Measurements from ENCODE around the gene NFIC.
"Not testable (repeated sequence)": the region's sequence is repeated elsewhere in the genome, so short reads cannot be mapped to it uniquely, and the experiment has no call there.

Gene NFIC

DNA sequence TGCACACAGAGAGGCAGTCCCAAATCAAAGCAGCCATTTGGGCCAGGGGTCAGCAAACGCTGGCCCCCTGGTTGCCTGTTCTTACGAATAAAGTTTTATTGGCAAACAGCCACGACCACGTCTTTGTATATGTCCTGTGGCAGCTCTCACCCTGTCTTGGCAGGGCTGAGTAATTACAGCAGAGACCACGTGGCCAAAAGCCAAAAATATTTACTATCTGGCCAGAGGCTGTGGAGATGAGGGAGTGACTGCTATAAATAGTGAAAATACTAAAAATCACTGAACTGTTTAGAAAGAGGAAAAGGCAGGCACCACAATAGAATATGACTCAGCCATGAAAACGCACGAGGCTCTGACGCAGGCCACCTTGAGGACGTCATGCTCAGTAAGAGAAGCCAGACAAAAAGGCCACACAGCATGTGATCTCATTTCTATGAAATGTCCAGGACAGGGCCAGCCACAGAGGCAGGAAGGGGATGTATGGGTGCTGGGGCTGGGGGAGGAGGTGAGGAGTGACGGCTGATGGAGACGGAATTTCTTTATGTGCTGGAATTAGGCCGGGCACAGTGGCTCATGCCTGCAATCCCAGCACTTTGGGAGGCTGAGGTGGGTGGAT is 84.5 kb downstream of the NFIC start:
- Histone ChIP-seq H3K36me3 (ENCODE audit: insufficient read depth, low read length) (peaks cover 61% of the 10 kb centered on the region; the same call in 1 of the 2 replicates), H2AFZ (ENCODE audit: low read length) (no peak overlapping the region), H3K4me3 (ENCODE audit: low read length, poor library complexity, severe bottlenecking) (no peak overlapping the region), H3K79me2 (ENCODE audit: insufficient read depth, low read length) (no peaks in the 10 kb centered on the region), H4K20me1 (ENCODE audit: insufficient read depth, low read length, poor library complexity, severe bottlenecking) (no peaks in the 10 kb centered on the region), H3K9ac (ENCODE audit: low read depth, low read length, poor library complexity, severe bottlenecking) (no peak overlapping the region), H3K4me1 (ENCODE audit: insufficient read depth, low read length, poor library complexity, severe bottlenecking) (no peaks in the 10 kb centered on the region), H3F3A (ENCODE audit: low read depth) (no peaks in the 10 kb centered on the region), H3K27me3 (ENCODE audit: insufficient read depth, low read length, poor library complexity, severe bottlenecking) (no peaks in the 10 kb centered on the region), H3K9me2 (replicated peaks; ENCODE audit: low read depth, low read length) (no peaks in the 10 kb centered on the region), H3K9me3 (ENCODE audit: insufficient read depth, low read depth, low read length) (no peaks in the 10 kb centered on the region), H3K4me2 (ENCODE audit: low read depth, low read length, poor library complexity, severe bottlenecking) (no peak overlapping the region)
- no peak for TF ChIP-seq EZH2phosphoT487 (IDR thresholded peaks at IDR 0.05; ENCODE audit: borderline replicate concordance)
- TF ChIP-seq, protein P1, sequence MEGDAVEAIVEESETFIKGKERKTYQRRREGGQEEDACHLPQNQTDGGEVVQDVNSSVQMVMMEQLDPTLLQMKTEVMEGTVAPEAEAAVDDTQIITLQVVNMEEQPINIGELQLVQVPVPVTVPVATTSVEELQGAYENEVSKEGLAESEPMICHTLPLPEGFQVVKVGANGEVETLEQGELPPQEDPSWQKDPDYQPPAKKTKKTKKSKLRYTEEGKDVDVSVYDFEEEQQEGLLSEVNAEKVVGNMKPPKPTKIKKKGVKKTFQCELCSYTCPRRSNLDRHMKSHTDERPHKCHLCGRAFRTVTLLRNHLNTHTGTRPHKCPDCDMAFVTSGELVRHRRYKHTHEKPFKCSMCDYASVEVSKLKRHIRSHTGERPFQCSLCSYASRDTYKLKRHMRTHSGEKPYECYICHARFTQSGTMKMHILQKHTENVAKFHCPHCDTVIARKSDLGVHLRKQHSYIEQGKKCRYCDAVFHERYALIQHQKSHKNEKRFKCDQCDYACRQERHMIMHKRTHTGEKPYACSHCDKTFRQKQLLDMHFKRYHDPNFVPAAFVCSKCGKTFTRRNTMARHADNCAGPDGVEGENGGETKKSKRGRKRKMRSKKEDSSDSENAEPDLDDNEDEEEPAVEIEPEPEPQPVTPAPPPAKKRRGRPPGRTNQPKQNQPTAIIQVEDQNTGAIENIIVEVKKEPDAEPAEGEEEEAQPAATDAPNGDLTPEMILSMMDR (conservative IDR thresholded peaks at IDR 0.05; ENCODE audit: low read length): no peak

DNA sequence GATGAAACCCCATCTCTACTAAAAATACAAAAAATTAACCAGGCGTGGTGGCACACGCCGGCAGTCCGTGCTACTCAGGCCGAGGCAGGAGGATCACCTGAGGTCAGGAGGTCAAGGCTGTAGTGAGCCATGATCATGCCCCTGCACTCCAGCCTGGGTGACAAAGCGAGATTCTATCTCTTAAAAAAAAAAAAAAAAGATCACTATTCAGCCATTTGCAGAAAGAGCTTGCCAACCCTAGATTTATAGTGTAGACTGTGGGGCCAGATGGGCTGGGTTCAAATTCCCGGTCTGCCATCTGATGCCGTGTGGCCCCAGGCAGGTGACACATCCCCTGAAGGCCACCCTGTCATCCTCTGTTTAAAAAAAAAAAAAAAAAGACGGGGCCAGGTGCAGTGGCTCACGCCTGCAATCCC is 85.1 kb downstream of the NFIC start:
- Histone ChIP-seq H2AFZ (ENCODE audit: low read length) (no peak overlapping the region), H3K79me2 (ENCODE audit: insufficient read depth, low read length) (no peaks in the 10 kb centered on the region), H3K9ac (ENCODE audit: low read depth, low read length, poor library complexity, severe bottlenecking) (no peak overlapping the region), H3K9me2 (replicated peaks; ENCODE audit: low read depth, low read length) (no peaks in the 10 kb centered on the region), H3F3A (ENCODE audit: low read depth) (no peaks in the 10 kb centered on the region), H3K27me3 (ENCODE audit: insufficient read depth, low read length, poor library complexity, severe bottlenecking) (no peaks in the 10 kb centered on the region), H3K4me3 (ENCODE audit: low read length, poor library complexity, severe bottlenecking) (no peak overlapping the region), H3K4me1 (ENCODE audit: insufficient read depth, low read length, poor library complexity, severe bottlenecking) (no peaks in the 10 kb centered on the region), H4K20me1 (ENCODE audit: insufficient read depth, low read length, poor library complexity, severe bottlenecking) (no peaks in the 10 kb centered on the region), H3K9me3 (ENCODE audit: insufficient read depth, low read depth, low read length) (no peaks in the 10 kb centered on the region), H3K4me2 (ENCODE audit: low read depth, low read length, poor library complexity, severe bottlenecking) (no peak overlapping the region), H3K36me3 (ENCODE audit: insufficient read depth, low read length) (peaks cover 55% of the 10 kb centered on the region; the same call in 1 of the 2 replicates)
- TF ChIP-seq, protein P1 (conservative IDR thresholded peaks at IDR 0.05; ENCODE audit: low read length): no peak
- TF ChIP-seq EZH2phosphoT487 (IDR thresholded peaks at IDR 0.05; ENCODE audit: borderline replicate concordance): no peak

DNA sequence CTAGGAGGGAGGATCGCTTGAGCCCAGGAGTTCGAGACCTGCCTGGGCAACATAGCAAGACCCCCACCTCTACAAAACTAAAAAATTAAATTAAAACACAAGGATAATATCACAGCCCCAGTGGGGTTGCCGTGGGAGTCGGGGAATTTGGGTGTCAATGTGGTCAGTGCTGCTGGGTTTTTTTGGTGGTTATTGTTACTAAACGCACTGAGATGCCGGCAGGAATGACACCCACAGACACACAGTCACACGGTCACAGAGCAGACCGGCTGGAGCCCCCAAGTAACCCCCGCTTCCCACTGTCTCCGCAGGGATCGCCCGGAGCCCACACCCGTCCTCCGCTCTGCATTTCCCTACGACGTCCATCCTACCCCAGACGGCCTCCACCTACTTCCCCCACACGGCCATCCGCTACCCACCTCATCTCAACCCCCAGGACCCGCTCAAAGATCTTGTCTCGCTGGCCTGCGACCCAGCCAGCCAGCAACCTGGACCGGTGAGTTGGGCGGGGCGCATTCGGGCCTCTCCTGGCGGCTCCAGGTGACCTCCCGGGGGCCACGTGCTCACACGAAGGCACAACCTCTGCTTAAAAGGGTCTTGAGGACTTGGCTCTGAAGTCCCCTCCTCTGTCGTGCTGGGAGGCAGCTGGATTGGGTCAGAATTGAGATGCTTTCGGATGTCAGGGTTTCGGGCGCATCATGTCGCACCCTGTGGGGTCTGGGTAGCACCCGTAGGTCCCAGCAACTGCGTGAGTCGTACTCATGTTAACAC is 86.0 kb downstream of the NFIC start:
- H3K27me3 ChIP-seq (ENCODE audit: insufficient read depth, low read length, poor library complexity, severe bottlenecking): no peaks in the 10 kb centered on the region
- no peaks in the 10 kb centered on the region for H3K4me1 ChIP-seq (ENCODE audit: insufficient read depth, low read length, poor library complexity, severe bottlenecking)
- no peak overlapping the region for H3K4me2 ChIP-seq (ENCODE audit: low read depth, low read length, poor library complexity, severe bottlenecking)
- H3K79me2 ChIP-seq (ENCODE audit: insufficient read depth, low read length): no peaks in the 10 kb centered on the region
- H2AFZ ChIP-seq (ENCODE audit: low read length): no peak overlapping the region
- H3K4me3 ChIP-seq (ENCODE audit: low read length, poor library complexity, severe bottlenecking): no peak overlapping the region
- H3K9me2 ChIP-seq (replicated peaks; ENCODE audit: low read depth, low read length): no peaks in the 10 kb centered on the region
- H3K9me3 ChIP-seq (ENCODE audit: insufficient read depth, low read depth, low read length): no peaks in the 10 kb centered on the region
- TF ChIP-seq EZH2phosphoT487 (IDR thresholded peaks at IDR 0.05; ENCODE audit: borderline replicate concordance): no peak
- TF ChIP-seq, protein P1 (conservative IDR thresholded peaks at IDR 0.05; ENCODE audit: low read length): no peak
- no peaks in the 10 kb centered on the region for H3F3A ChIP-seq (ENCODE audit: low read depth)
- no peaks in the 10 kb centered on the region for H4K20me1 ChIP-seq (ENCODE audit: insufficient read depth, low read length, poor library complexity, severe bottlenecking)
- H3K36me3 ChIP-seq (ENCODE audit: insufficient read depth, low read length): peaks cover 61% of the 10 kb centered on the region; the same call in 1 of the 2 replicates
- H3K9ac ChIP-seq (ENCODE audit: low read depth, low read length, poor library complexity, severe bottlenecking): no peak overlapping the region

DNA sequence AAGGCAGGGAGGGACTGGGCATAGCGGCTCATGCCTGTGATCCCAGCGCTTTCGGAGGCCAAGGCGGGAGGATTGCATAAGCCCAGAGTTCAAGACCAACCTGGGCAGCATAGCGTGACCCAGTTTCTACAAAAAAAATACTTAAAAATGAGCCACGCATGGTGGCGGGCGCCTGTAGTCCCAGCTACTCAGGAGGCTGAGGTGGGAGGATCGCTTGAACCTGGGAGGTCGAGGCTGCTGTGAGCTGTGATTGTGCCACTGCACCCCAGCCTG is 86.5 kb downstream of the NFIC start:
- not testable (repeated sequence) for H3K4me2 ChIP-seq (ENCODE audit: low read depth, low read length, poor library complexity, severe bottlenecking); H3F3A ChIP-seq (ENCODE audit: low read depth)
- peaks cover 61% of the 10 kb centered on the region; the same call in 1 of the 2 replicates for H3K36me3 ChIP-seq (ENCODE audit: insufficient read depth, low read length)

More for the DNA sequence above, 86.5 kb downstream of the NFIC start:
- H2AFZ ChIP-seq (ENCODE audit: low read length); H3K9me2 ChIP-seq (replicated peaks; ENCODE audit: low read depth, low read length); H3K4me3 ChIP-seq (ENCODE audit: low read length, poor library complexity, severe bottlenecking); H3K9ac ChIP-seq (ENCODE audit: low read depth, low read length, poor library complexity, severe bottlenecking); H3K79me2 ChIP-seq (ENCODE audit: insufficient read depth, low read length); H3K4me1 ChIP-seq (ENCODE audit: insufficient read depth, low read length, poor library complexity, severe bottlenecking); H3K27me3 ChIP-seq (ENCODE audit: insufficient read depth, low read length, poor library complexity, severe bottlenecking); H3K9me3 ChIP-seq (ENCODE audit: insufficient read depth, low read depth, low read length); H4K20me1 ChIP-seq (ENCODE audit: insufficient read depth, low read length, poor library complexity, severe bottlenecking): not testable (repeated sequence)

All from Loucy (cell line).